ENCODE data around the gene ZNF236.

GRCh38 chr18:76985951-76986236 lies 163.5 kb downstream of the ZNF236 start:
- TF ChIP-seq POLR2AphosphoS5 (IDR thresholded peaks at IDR 0.05; ENCODE audit: low read depth, low read length) = no peak
- no peak for TF ChIP-seq REST (IDR thresholded peaks at IDR 0.05; ENCODE audit: insufficient read depth in 1 of 2, low read depth in 2 of 2, low read length in 2 of 2)
- TF ChIP-seq SIN3A (IDR thresholded peaks at IDR 0.05; ENCODE audit: borderline replicate concordance, insufficient read depth, low read length) = no peak
- no peak for TF ChIP-seq TAF1 (IDR thresholded peaks at IDR 0.05; ENCODE audit: borderline replicate concordance, insufficient read depth, low read length)
